Tibial nerve (tissue), 4 donors: Measurements from ENCODE around the gene ATP8A2. TPM values are rescaled to one million over a fixed set of nuclear protein-coding genes. Genes with fewer than 3 reads are reported as not detected.
A peak's percentile ranks its signal among the peaks of the same experiment; 100 is the strongest.

Experiments used
- DNase-seq, 2 donors: peaks; one replicate each; pipeline ENCODE4 v3.0.0-alpha.2; 2019; ENCODE audit warnings: low spot score in 2 of 2
- H3K27ac ChIP-seq, 4 donors: fragments of 200-600 bp; sonication (generic) in 3 of 4; one replicate each; pipeline ENCODE4 v1.5.1; 2017 to 2019; ENCODE audit warnings: mild to moderate bottlenecking in 1 of 4
- H3K27me3 ChIP-seq, 2 donors: fragments of 200-600 bp; sonication (generic) in 1 of 2; one replicate each; pipeline versions ENCODE4 v1.5.1 to v1.6.0; 2017 to 2019
- H3K36me3 ChIP-seq, 3 donors: fragments of 200-600 bp; sonication (generic); one replicate each; pipeline ENCODE4 v1.5.1; 2018 to 2019
- H3K4me1 ChIP-seq, 4 donors: fragments of 200-600 bp; sonication (generic) in 3 of 4; one replicate each; pipeline ENCODE4 v1.5.1; 2017 to 2019
- H3K4me3 ChIP-seq, 4 donors: fragments of 200-600 bp; sonication (generic) in 3 of 4; one replicate each; pipeline ENCODE4 v1.5.1; 2017 to 2019; ENCODE audit warnings: mild to moderate bottlenecking in 1 of 4, moderate library complexity in 1 of 4
- H3K9me3 ChIP-seq, 4 donors: fragments of 200-600 bp; sonication (generic) in 3 of 4; one replicate each; pipeline ENCODE4 v1.5.1; 2017 to 2019
- CTCF ChIP-seq, 5 experiments: fragments of 200-600 bp in 3 of 5; fragments of 450-650 bp in 2 of 5; sonication (generic) in 3 of 5; IDR thresholded peaks; one replicate each; pipeline ENCODE4 v1.5.1; 2016 to 2019; ENCODE audit warnings: antibody characterized with exemption in 5 of 5, mild to moderate bottlenecking in 3 of 5, moderate library complexity in 2 of 5
- EP300 ChIP-seq, 2 donors: sonication (generic); formaldehyde crosslinking; IDR thresholded peaks; one replicate each; pipeline ENCODE4 v1.6.1; 2017; ENCODE audit warnings: antibody characterized with exemption in 2 of 2, mild to moderate bottlenecking in 1 of 2
- POLR2A ChIP-seq, 2 donors: fragments of 450-650 bp; IDR thresholded peaks; one replicate each; pipeline ENCODE4 v1.6.1; 2017; ENCODE audit warnings: antibody characterized with exemption in 2 of 2, mild to moderate bottlenecking in 2 of 2, moderate library complexity in 2 of 2
- WGBS, 2 donors: methylation state at CpG; one replicate each; pipeline ENCODE4 v1.1.5; 2018; 5-methylcytosine and 5-hydroxymethylcytosine counted together
- total RNA-seq, 4 donors: library from RNA; depleted of rRNA; stranded (reverse); fragments of >200 nt; gene quantifications; one replicate each; pipeline ENCODE4 v1.1.0, GENCODE V29; 2016

The ATP8A2 gene
- total RNA-seq, 4 donors from 2014 or later, result 0.30 to 1.7 (median 0.61) TPM

DNA sequence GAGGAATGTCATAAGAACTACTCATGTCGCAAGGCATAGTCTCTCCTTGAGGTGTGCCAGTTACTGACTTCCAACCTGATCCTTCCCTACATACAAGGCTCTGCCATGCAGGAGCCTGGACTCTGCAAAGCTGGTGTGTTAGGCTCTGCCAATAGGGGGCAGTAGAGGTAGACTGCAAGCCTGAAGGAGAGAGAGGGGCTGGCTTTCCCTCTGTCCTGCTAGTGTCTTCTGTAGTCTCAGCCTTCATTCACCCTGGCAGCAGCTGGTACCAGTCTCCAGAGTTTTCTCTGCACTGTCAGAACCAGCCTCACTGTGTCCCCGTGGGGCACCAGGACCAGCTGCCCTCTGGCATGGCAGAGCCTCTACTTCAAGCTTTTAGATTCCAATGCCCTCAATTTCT lies 665.5 kb downstream of the ATP8A2 start:
- peak in 1 of 5 experiments; percentile 13 for TF ChIP-seq CTCF (IDR thresholded peaks at IDR 0.05)
- no peak for TF ChIP-seq POLR2A (IDR thresholded peaks at IDR 0.05)
- no peak for DNase-seq
- no peaks in the 10 kb centered on the region for H3K9me3 ChIP-seq
- no peaks in the 10 kb centered on the region for H3K27me3 ChIP-seq
- H3K4me3 ChIP-seq, result no peak overlapping the region
- H3K27ac ChIP-seq, result no peak overlapping the region
- 45 to 49% methylated on average over 2 of the region's 2 CpGs for WGBS, 2 donors
- H3K4me1 ChIP-seq, result no peaks in the 10 kb centered on the region
- H3K36me3 ChIP-seq, result no peaks in the 10 kb centered on the region

- no peaks in the 10 kb centered on the region for H3K9me3 ChIP-seq
- no peaks in the 10 kb centered on the region for H3K36me3 ChIP-seq
- no peak overlapping the region for H3K4me3 ChIP-seq
- no peaks in the 10 kb centered on the region for H3K27me3 ChIP-seq
- no peak for TF ChIP-seq EP300 (IDR thresholded peaks at IDR 0.05)
- TF ChIP-seq POLR2A (IDR thresholded peaks at IDR 0.05), result no peak
- TF ChIP-seq CTCF (IDR thresholded peaks at IDR 0.05), result no peak
- H3K27ac ChIP-seq, result no peak overlapping the region
- H3K4me1 ChIP-seq, result no peaks in the 10 kb centered on the region
- DNase-seq, result no peak
- 91 to 95% methylated on average over 8 of the region's 8 CpGs for WGBS, 2 donors
Measured at GRCh38 chr13:26038931-26039475, 667.2 kb downstream of the ATP8A2 start.

GRCh38 chr13:26041444-26041843 lies 669.7 kb downstream of the ATP8A2 start:
- no peak overlapping the region for H3K27ac ChIP-seq
- WGBS, 2 donors, result 71 to 77% methylated on average over 3 of the region's 3 CpGs
- no peak for DNase-seq
- H3K27me3 ChIP-seq, result no peaks in the 10 kb centered on the region
- no peak overlapping the region for H3K4me3 ChIP-seq
- H3K4me1 ChIP-seq, result no peaks in the 10 kb centered on the region
- H3K9me3 ChIP-seq, result no peaks in the 10 kb centered on the region
- TF ChIP-seq POLR2A (IDR thresholded peaks at IDR 0.05), result no peak
- no peak for TF ChIP-seq CTCF (IDR thresholded peaks at IDR 0.05)
- no peak for TF ChIP-seq EP300 (IDR thresholded peaks at IDR 0.05)
- peaks cover 0 to 2% (median 0%) of the 10 kb centered on the region in 3 donors for H3K36me3 ChIP-seq

DNA sequence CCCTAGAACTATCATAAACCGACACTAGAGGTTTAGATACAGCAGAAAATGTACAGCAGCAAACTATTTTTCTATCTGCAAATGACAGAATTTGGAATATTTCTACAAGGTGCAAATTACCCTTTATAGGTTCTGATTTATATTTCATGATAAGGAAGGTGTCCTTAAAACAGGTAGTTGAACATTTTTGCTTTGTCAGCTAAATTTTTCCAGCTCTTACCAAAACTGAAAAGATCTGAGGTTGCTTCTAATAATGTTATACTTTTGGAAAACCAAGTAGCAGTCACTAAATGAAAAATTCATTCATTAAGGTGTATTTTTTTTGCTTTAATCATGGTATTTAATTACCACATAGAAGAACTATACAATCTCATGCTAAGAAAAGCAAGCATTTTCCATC lies 671.0 kb downstream of the ATP8A2 start:
- H3K27me3 ChIP-seq, result peaks cover 0 to 4% of the 10 kb centered on the region in 2 donors
- no peak for TF ChIP-seq EP300 (IDR thresholded peaks at IDR 0.05)
- TF ChIP-seq POLR2A (IDR thresholded peaks at IDR 0.05), result no peak
- TF ChIP-seq CTCF (IDR thresholded peaks at IDR 0.05), result no peak
- no peak for DNase-seq
- no peaks in the 10 kb centered on the region for H3K9me3 ChIP-seq
- H3K27ac ChIP-seq, result no peak overlapping the region
- H3K4me3 ChIP-seq, result no peak overlapping the region
- H3K36me3 ChIP-seq, result peaks cover 0 to 5% (median 0%) of the 10 kb centered on the region in 3 donors
- 63 to 84% methylated on average over 1 of the region's 1 CpG for whole genome bisulfite sequencing, 2 donors
- H3K4me1 ChIP-seq, result no peaks in the 10 kb centered on the region

DNA sequence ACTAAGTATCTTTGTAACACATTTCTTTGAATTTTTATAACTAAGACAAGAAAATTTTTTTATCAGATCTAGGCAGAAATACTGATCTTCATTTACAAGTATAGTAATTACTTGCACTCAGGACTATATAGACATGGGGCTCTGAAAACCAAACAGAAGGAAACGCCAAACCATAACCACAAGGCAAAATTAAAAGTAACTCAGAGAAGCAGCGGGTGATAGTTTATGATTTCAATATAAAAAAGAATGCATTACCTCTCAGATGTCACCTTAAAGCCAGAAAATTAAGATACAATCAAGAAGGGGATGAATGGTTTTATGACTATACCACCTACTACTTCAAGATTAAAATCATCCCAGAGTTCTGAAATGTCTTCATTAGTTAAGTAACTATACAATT lies 673.4 kb downstream of the ATP8A2 start:
- no peaks in the 10 kb centered on the region for H3K9me3 ChIP-seq
- no peak for DNase-seq
- H3K4me1 ChIP-seq, result peaks cover 0 to 16% (median 3%) of the 10 kb centered on the region in 4 donors
- TF ChIP-seq CTCF (IDR thresholded peaks at IDR 0.05) (no peak), POLR2A (IDR thresholded peaks at IDR 0.05) (no peak), EP300 (IDR thresholded peaks at IDR 0.05) (no peak)
- H3K4me3 ChIP-seq, result no peak overlapping the region
- H3K27me3 ChIP-seq, result peaks cover 0 to 26% of the 10 kb centered on the region in 2 donors
- WGBS, 2 donors, result 87 to 90% methylated on average over 2 of the region's 2 CpGs
- no peak overlapping the region for H3K27ac ChIP-seq
- peaks cover 0 to 5% (median 0%) of the 10 kb centered on the region in 3 donors for H3K36me3 ChIP-seq
